ENCODE measurements around the gene KRT28. TPM values are rescaled to one million over a fixed set of nuclear protein-coding genes. Genes with fewer than 3 reads are reported as not detected.
A peak's percentile ranks its signal among the peaks of the same experiment; 100 is the strongest.

KRT28 gene
- total and polyA plus RNA-seq, 2 of the 13 experiments (the other 11 are each of a cell fraction or from before 2014, with no cell fraction given), result not detected

- TF ChIP-seq, protein P1, sequence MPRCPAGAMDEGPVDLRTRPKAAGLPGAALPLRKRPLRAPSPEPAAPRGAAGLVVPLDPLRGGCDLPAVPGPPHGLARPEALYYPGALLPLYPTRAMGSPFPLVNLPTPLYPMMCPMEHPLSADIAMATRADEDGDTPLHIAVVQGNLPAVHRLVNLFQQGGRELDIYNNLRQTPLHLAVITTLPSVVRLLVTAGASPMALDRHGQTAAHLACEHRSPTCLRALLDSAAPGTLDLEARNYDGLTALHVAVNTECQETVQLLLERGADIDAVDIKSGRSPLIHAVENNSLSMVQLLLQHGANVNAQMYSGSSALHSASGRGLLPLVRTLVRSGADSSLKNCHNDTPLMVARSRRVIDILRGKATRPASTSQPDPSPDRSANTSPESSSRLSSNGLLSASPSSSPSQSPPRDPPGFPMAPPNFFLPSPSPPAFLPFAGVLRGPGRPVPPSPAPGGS (CRISPR knock-in tag; IDR thresholded peaks at IDR 0.05), result 0 out of 2 replicates have a peak, but pooled peaks have one; percentile 45
- TF ChIP-seq CREM (IDR thresholded peaks at IDR 0.05) (0 out of 2 replicates have a peak, but pooled peaks have one; percentile 33), CREM (CRISPR knock-in tag; IDR thresholded peaks at IDR 0.05) (no peak), SPEN (CRISPR knock-in tag; IDR thresholded peaks at IDR 0.05; ENCODE audit: low read depth) (peak; percentile 63; the same call in 1 of the 2 replicates), KLF13 (CRISPR knock-in tag; IDR thresholded peaks at IDR 0.05) (no peak), SP4 (CRISPR knock-in tag; IDR thresholded peaks at IDR 0.05) (peak; percentile 38; the same call in 1 of the 2 replicates), ZNF121 (CRISPR knock-in tag; IDR thresholded peaks at IDR 0.05) (peak; percentile 22; the same call in 1 of the 2 replicates), ZNF605 (CRISPR knock-in tag; IDR thresholded peaks at IDR 0.05) (peak; percentile 25; the same call in 1 of the 2 replicates), AKAP8 (CRISPR knock-in tag; IDR thresholded peaks at IDR 0.05) (no peak), IKZF1 (IDR thresholded peaks at IDR 0.05) (no peak), KDM3A (CRISPR knock-in tag; IDR thresholded peaks at IDR 0.05; ENCODE audit: low read depth) (no peak), AHR (CRISPR knock-in tag; IDR thresholded peaks at IDR 0.05) (no peak), MTA3 (CRISPR knock-in tag; IDR thresholded peaks at IDR 0.05) (no peak), HMG20B (CRISPR knock-in tag; conservative IDR thresholded peaks at IDR 0.05) (no peak), ZNF331 (CRISPR knock-in tag; IDR thresholded peaks at IDR 0.05) (0 out of 2 replicates have a peak, but pooled peaks have one; percentile 30), ZMYM3 (CRISPR knock-in tag; IDR thresholded peaks at IDR 0.05) (no peak), ZNF260 (CRISPR knock-in tag; IDR thresholded peaks at IDR 0.05; ENCODE audit: borderline replicate concordance, low read depth) (no peak), NR1H2 (CRISPR knock-in tag; IDR thresholded peaks at IDR 0.05; ENCODE audit: borderline replicate concordance, low read depth) (no peak), ZNF329 (CRISPR knock-in tag; IDR thresholded peaks at IDR 0.05; ENCODE audit: low read depth) (0 out of 2 replicates have a peak, but pooled peaks have one; percentile 34), ZNF563 (CRISPR knock-in tag; IDR thresholded peaks at IDR 0.05) (peak; percentile 86; the same call in 1 of the 2 replicates), ZNF552 (CRISPR knock-in tag; IDR thresholded peaks at IDR 0.05; ENCODE audit: borderline replicate concordance) (no peak), FOXP1 (IDR thresholded peaks at IDR 0.05) (no peak), FOXP1 (CRISPR knock-in tag; IDR thresholded peaks at IDR 0.05) (no peak)
- TF ChIP-seq, protein P2, sequence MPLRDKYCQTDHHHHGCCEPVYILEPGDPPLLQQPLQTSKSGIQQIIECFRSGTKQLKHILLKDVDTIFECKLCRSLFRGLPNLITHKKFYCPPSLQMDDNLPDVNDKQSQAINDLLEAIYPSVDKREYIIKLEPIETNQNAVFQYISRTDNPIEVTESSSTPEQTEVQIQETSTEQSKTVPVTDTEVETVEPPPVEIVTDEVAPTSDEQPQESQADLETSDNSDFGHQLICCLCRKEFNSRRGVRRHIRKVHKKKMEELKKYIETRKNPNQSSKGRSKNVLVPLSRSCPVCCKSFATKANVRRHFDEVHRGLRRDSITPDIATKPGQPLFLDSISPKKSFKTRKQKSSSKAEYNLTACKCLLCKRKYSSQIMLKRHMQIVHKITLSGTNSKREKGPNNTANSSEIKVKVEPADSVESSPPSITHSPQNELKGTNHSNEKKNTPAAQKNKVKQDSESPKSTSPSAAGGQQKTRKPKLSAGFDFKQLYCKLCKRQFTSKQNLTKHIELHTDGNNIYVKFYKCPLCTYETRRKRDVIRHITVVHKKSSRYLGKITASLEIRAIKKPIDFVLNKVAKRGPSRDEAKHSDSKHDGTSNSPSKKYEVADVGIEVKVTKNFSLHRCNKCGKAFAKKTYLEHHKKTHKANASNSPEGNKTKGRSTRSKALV (CRISPR knock-in tag; IDR thresholded peaks at IDR 0.05), result peak; percentile 19; the same call in 1 of the 2 replicates
- TF ChIP-seq, protein P3, sequence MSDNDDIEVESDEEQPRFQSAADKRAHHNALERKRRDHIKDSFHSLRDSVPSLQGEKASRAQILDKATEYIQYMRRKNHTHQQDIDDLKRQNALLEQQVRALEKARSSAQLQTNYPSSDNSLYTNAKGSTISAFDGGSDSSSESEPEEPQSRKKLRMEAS (IDR thresholded peaks at IDR 0.05), result peak; percentile 46
- TF ChIP-seq, protein P4, sequence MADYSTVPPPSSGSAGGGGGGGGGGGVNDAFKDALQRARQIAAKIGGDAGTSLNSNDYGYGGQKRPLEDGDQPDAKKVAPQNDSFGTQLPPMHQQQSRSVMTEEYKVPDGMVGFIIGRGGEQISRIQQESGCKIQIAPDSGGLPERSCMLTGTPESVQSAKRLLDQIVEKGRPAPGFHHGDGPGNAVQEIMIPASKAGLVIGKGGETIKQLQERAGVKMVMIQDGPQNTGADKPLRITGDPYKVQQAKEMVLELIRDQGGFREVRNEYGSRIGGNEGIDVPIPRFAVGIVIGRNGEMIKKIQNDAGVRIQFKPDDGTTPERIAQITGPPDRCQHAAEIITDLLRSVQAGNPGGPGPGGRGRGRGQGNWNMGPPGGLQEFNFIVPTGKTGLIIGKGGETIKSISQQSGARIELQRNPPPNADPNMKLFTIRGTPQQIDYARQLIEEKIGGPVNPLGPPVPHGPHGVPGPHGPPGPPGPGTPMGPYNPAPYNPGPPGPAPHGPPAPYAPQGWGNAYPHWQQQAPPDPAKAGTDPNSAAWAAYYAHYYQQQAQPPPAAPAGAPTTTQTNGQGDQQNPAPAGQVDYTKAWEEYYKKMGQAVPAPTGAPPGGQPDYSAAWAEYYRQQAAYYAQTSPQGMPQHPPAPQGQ (CRISPR knock-in tag; IDR thresholded peaks at IDR 0.05; ENCODE audit: borderline replicate concordance), result no peak
- TF ChIP-seq, protein P5, sequence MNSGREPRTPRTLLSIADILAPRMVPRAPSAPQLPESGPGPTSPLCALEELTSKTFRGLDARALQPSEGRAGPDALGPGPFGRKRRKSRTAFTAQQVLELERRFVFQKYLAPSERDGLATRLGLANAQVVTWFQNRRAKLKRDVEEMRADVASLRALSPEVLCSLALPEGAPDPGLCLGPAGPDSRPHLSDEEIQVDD (CRISPR knock-in tag; IDR thresholded peaks at IDR 0.05; ENCODE audit: borderline replicate concordance), result peak; percentile 57; the same call in 1 of the 2 replicates
Measured at GRCh38 chr17:40818733-40819527, 19.2 kb upstream of the KRT28 start (continued).
